GM10266 (cell line): ENCODE measurements around the gene BIRC7.

Experiments used
- DNase-seq: peaks from one replicate; pipeline ENCODE4 v3.0.0; 2012; ENCODE audit errors: extremely low spot score
- CTCF ChIP-seq: IDR thresholded peaks from 2 replicates; pipeline ENCODE4 v1.5.1; 2012; ENCODE audit warnings: mild to moderate bottlenecking, low read depth; ENCODE audit not compliant: control insufficient read depth, insufficient read depth; ENCODE audit errors: missing control alignments

Gene BIRC7

GRCh38 chr20:63254606-63255384 is 19.1 kb downstream of the BIRC7 start:
- no peak for DNase-seq
- no peak for TF ChIP-seq CTCF

GRCh38 chr20:63255931-63256704 is 20.4 kb downstream of the BIRC7 start:
- no peak for DNase-seq
- TF ChIP-seq CTCF: no peak

GRCh38 chr20:63256954-63257353 is 21.2 kb downstream of the BIRC7 start:
- no peak for DNase-seq
- no peak for TF ChIP-seq CTCF

GRCh38 chr20:63257629-63258028 is 21.9 kb downstream of the BIRC7 start:
- no peak for TF ChIP-seq CTCF
- no peak for DNase-seq

- DNase-seq: no peak
- no peak for TF ChIP-seq CTCF
Observed at GRCh38 chr20:63258781-63259180, 23.1 kb downstream of the BIRC7 start.

GRCh38 chr20:63259734-63260460 is 24.2 kb downstream of the BIRC7 start:
- no peak for TF ChIP-seq CTCF
- no peak for DNase-seq
